Stimulated activated CD4-positive, alpha-beta T cell treated with anti-CD3 and anti-CD28 coated beads, Interleukin-15, amount 100 ng/mL, for 24 hours (primary cell): ENCODE results near the gene TEX28.
A peak's percentile ranks its signal among the peaks of the same experiment; 100 is the strongest.
"Not testable (repeated sequence)": the region's sequence is repeated elsewhere in the genome, so short reads cannot be mapped to it uniquely, and the experiment has no call there.

Experiments
- DNase-seq: peaks from one replicate; pipeline ENCODE4 v3.0.0-alpha.2; 2020

Gene TEX28

DNA sequence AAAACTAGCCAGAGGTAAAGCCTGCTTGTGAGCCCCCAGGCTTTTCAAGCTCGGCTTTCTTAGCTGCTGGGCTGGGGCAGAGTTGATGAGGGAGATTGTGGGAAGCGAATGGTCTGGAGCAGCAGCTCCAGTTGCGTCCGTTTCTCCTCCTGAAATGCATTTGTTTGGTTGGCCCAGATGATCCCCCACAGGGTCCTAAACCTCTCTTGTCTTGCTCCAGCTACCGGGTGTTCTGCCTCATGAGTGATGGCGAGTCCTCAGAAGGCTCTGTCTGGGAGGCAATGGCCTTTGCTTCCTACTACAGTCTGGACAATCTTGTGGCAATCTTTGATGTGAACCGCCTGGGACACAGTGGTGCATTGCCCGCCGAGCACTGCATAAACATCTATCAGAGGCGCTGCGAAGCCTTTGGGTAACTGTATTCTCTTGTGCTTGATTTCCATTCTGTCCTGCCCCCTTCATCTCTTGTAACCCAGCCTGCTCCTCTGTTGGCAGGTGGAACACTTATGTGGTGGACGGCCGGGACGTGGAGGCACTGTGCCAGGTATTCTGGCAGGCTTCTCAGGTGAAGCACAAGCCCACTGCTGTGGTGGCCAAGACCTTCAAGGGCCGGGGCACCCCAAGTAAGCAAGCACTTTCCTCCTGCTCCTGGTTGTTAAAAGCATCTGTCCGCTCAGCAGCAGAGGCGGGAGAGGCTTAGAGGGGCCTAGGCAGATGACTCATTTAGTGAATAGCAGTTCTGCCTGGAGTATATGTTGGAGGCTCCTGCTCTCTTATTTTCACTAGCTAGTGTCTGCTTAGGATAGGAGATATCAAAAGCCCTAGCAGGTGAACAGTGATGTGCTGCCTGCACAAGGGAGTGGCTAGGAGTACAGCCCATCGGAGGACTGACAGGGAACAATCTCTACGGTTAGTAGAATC, 16.0 kb upstream of the TEX28 start:
- no peak for DNase-seq

DNA sequence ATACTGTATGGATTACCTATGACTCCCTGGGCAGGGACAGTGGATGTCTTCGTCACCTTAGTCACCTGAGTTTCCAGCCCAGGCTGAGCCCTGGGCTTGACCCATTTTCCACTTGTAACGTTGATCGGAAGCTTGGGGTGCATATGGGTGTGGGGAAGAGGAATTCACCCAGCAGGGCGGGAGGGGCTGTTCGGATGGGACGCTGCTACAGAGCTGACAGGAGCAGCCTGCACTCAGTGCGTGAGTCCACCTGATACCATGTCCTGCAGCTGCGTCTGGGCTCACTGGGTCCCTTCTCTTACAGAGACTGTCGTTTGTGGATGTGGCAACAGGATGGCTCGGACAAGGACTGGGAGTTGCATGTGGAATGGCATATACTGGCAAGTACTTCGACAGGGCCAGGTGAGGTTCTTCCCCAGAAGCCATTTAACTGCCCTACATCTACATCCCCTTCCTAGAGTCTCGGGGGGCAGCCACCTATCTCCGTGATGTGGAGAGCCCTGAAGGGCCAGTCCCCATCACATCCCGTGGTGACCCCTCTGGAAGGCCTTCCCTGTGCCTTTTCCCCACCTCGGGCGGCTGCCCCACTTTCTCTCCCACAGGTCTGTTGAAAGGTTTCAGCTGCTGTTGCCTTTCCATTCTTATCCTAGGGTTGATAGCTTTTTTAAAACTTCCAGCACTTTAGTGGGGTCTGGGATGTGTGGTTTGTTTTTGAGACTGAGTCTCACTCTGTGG, 14.3 kb upstream of the TEX28 start:
- no peak for DNase-seq

DNA sequence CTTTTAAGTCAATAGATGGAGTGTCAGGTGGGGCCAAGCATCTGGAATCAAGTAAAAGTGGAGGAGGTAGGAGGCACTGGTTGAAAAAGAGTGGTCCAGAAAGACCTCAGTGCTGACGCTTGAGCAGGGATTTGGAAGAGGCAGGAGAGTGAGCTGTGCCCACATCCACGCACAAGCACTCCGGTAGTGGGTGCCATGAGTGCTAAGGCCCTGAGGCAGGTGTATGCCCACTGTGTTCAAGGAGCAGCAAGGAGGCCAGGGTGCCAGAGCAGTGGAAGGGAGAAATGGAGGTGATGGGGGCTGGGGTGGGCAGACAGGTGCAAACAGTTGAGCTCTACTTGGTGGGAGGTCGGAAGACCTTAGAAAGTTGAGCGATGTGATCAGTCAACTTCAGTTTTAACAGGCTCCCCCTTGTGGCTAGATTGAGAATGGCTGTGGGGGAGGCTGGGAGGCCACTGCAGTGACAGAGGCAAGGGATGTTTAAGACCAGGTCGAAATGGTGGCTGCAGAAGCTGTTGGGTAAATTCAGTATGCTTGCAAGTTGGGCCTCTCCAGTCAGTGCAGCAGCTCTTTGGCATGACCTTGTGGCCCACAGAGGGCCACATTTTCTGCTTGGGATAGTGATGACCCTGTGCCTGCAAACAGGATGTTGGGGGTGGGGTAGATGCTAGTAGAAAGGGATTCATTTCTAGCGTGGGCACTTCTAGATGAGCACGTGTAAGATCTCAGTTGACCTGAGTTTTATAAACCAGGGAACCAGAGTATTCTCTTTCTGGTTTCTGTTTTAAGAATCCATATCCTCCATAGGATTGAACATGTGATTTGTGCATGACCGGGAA, 13.4 kb upstream of the TEX28 start:
- peak; percentile 85 for DNase-seq

DNA sequence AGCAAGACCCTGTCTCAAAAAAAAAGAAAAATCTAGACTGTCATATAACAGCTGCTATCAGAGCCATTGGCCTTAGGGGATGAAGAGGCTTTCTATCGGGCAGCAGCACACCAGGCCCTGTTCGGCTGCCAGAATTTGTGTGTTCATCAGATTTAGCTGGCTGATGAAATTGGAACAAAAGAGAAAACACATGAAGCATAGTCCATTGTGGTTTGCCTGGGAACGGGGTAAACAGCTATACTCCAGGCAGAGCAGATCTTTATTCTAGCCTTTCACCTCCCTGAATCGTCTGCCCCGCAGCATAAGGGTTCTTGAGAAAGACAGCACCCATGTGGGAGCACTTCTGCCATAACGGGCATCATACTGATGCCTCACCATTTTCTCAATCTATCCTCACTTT, 12.3 kb upstream of the TEX28 start:
- no peak for DNase-seq

DNA sequence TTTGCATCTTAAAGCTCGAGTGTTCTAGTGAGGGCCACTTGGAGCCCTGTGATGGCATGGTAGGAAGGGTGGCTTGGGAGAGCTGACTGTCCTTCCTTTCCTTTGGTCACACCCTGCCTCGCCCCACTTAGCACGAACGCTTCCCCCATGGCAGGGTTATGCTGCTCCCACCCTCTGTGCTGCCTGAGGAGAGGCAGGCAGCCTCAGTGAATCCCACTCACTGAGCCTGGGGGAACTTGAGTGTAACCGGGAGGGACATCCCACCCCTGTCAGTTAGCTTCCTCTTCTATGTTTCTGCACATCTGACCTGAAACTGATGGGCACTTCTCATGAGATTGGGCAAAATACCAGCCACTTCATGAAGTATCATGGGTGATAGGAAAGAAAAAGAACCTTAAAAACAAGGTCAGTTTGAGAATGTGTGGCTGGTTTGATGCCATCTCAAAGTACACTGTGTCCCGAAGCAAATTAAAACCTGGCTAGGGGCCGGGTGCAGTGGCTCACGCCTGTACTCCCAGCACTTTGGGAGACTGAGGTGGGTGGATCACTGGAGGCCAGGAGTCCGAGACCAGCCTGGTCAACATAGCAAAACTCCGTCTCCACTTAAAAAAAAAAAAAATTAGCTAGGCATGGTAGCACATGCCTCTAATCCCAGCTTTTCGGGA, 10.7 kb upstream of the TEX28 start:
- DNase-seq: no peak

DNA sequence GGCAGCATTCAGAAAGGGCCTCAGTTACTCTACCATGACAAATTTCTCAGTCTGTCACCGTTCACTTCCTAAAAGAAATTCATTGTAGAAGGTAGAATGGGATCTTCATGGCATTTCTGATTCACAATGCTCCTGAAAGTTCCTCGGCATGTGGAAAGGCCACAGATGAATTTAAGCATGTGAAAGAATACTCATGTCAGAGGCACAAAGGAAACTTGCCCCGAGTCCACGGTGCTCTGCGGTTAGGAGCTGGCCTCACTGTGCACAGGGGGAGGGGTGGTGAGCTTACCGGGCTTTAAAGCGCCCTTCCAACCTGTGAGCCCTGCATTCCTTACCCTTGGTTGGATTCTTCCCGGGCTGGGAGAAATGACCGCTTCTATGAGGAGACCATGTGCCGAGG, 9.9 kb upstream of the TEX28 start:
- no peak for DNase-seq

DNA sequence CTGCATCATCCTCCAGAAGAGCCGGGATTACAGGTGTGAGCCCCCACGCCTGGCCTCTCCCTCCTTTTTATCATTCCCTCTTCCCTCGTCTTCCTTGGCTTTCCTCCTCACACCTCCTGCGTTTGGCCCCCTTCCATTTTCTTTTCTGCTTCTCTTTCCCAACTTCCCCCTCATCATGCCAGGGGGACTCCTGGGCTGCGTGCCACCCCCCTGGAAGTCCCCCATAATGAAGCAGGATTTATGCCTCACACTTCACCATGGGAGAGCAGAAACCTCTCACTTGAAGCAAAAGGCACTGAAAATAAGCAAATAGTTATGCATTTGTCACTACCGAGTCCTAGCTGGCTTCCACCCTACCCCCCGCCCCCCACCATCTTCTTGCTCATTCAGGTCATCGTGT, 8.6 kb upstream of the TEX28 start:
- DNase-seq: no peak

DNA sequence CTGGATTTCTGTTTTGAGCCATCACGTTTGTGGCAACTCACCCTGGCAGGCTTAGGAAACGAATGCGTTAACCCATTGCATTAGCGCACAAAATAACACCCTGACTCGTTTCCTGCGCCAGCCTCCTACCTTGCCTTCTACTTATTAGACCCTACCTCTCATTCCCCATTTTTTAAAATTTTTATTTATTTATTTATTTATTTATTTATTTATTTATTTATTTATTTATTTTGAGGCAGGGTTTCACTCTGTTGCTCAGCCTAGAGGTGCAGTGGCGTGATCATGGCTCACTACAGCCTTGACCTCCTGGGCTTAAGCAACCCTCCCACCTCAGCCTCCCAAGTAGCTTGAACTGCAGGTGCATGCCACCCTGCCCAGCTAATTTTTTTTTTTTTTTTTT, 8.1 kb upstream of the TEX28 start:
- not testable (repeated sequence) for DNase-seq

DNA sequence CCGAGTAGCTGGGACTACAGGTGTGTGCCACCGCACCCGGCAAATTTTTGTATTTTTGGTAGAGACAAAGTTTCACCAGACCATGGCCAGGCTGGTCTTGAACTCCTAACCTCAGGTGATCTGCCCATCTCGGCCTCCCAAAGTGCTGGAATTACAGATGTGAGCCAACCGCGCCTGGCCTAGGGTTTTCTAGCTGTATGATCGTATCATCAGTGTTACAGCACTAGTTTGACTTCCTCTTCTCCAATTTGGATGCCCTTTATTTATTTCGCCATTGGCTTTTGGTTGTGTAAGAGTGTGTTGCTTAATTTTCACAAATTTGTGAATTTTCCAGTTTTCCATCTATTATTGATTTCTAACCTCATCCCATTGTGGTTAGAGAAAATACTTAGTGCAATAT, 5.9 kb upstream of the TEX28 start:
- no peak for DNase-seq

DNA sequence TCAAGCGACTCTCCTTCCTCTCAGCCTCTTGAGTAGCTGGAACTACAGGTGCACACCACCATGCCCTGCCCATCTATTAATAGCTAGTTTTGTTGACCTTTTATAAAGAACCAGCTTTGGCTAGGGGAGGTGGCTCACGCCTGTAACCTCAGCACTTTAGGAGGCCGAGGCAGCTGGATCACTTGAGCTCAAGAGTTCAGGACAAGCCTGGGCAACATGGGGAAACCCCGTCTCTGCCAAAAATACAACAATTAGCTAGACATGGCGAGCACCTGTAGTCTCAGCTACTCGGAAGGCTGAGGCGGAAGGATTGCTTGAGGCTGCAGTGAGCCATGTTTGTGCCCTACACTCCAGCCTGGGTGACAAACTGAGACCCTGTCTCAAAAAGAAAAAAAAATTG, 3.4 kb upstream of the TEX28 start:
- DNase-seq: no peak

DNA sequence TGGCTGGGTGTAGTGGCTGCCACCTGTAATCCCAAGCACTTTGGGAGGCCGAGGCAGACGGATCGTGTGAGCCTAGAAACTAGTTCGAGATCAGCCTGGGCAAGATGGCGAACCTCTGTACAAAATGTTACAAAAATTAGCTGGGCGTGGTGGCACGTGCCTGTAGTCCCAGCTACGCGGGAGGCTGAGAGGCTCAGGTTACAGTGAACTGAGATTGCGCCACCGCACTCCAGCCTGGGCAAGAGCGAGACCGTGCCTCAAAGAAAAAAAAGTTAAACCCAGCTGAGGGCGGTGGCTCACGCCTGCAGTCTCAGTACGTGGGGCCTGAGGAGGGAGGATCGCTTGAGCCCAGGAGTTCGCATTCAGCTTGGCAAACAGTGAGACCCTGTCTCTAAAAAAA, 1.8 kb upstream of the TEX28 start:
- no peak for DNase-seq

DNA sequence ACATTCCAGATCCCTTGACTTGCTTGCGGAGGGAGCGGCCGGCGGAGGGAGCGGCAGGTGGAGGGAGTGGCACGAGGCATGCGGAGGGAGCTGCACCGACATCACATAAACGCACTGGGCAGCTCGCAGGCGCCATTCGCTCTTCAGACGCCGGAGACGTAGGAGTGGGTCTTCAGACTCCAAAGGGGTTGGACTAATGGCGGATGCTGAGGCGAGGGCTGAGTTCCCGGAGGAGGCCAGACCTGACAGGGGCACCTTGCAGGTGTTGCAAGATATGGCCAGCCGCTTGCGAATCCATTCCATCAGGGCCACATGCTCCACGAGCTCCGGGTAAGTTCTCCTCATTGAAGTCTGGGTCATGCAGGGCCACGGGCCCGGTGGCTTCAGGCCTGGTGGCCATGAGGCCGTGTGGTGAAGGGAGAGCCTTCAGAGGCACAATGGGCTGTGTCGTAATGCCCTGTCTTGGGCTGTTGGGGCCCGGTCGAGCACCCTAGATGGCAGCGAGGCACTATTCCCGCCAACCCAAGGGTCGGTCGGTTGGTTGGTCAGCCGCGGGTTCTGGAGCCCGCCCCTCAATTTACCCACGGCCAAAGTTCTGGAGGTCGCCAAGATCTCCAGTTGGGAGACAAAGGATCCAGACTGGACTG, 863 bp upstream of the TEX28 start, which contains the start of gene TKTL1:
Gene TKTL1, plus strand, starts transcription at position 132 of the 647 bp plus-strand sequence. Its CDS starts 65 bp downstream, at position 197.
- no peak for DNase-seq

DNA sequence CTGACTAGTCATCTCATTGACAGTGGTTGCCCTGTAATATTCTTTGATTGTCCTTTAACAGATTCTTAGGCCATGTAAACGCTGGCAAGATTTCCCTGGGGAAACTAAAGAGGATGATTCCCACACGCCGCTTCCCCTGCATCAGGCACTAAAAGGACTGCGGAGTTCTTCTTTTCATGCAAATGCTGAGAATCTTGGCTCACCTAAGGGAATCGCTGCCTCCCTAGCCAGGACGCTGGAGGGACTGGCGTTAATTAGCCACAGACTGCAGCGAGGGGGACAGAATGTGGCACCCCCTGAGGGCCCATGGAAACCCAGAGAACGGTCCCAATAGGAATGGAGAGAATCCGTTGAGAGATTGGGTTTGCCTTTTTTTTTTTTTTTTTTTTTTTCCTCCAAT, 8.5 kb downstream of the TEX28 start:
- DNase-seq: not testable (repeated sequence)

DNA sequence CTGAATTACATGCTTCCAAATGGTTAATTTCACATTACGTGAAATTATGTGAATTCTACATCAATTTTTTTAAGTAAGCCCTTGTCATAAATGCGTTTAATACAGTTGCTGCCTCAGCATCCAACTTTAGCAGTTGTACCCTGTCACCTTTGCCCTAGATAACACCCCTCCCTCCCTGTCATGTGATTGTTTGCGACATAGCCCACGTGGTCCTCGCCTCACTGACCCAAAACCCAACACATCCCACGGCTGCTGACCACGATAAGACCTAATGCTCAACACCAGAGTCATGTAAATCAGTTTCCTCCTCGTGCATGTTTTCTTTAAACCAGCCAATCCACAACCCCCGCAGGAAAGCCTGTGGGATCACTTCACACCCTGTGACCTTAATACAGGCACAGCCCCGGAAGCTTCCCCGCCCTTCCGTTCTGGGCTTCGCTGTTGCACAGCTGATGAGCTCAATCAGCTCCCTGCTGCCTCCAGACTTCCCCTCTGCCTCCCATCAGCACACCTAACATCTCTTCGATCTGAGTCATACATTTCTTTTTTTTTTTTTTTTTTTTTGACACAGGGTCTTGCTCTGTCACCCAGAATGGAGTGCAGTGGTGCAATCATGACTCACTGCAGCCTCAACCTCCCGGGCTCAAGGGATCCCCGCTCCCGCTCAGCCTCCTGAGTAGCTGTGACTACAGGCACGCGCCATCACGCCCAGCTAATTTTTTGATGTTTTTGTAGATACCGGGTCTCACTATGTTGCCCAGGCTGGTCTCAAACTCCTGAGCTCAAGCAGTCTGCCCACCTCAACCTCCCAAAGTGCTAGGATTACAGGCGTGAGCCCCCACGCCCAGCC, 10.2 kb downstream of the TEX28 start:
- not testable (repeated sequence) for DNase-seq

DNA sequence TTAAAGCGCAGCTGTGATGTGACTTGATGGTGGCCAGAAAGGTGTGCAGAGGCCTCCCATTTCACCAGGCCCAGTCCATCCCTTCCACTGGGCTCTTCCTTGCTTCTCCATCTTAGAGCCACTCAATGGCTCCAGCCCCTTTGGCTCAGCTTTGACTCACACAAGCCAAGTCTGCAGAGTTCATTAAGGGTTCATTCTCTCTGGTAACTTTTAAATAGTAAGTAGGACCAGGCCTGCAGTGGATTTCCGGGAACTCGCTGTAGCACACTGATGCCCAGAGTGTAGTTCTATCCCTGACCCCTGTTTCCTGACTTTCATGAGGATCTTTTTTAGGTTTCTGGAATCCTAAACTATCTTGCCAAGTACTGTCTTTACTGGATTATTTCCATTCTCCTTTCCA, 25.7 kb downstream of the TEX28 start:
- not testable (repeated sequence) for DNase-seq

DNA sequence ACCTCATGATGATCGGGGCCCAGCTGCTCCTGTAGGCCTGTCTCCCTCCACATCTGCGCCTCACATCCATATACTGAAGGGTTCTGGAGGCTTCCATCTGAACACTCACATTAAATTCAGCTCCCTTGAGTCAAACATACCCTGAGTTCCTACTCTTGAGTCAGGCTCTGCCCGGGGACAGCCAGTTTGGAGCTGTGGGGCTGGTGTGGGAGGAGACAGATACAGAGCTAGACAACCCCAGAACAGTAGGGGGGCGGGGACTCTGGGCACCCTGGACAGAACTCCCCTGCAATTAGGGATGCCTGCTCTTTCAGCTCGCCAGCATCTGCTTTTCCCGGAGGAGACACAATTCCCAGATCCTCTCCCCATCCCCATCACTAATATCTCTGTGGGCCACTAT, 31.9 kb downstream of the TEX28 start:
- DNase-seq: not testable (repeated sequence)

DNA sequence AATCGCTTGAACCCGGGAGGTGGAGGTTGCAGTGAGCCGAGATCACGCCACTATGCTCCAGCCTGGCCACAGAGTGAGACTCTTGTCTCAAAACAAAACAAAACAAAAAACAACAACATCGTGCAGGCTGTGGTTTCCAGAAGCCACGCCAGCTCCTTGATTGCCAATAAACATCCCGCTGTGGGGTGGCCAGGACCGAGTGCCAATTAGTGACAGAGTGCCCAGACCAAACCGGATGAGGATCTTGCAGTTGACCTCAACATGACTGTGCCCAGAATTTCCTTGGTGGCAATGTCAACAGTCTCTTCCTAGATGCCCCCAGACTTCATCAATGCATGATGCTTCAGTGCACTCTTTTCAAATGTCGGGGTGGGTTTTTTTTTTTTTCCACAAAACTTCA, 36.2 kb downstream of the TEX28 start:
- DNase-seq: not testable (repeated sequence)

DNA sequence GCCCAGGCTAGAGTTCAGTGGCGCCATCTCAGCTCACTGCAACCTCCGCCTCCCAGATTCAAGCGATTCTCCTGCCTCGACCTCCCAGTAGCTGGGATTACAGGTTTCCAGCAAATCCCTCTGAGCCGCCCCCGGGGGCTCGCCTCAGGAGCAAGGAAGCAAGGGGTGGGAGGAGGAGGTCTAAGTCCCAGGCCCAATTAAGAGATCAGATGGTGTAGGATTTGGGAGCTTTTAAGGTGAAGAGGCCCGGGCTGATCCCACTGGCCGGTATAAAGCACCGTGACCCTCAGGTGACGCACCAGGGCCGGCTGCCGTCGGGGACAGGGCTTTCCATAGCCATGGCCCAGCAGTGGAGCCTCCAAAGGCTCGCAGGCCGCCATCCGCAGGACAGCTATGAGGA, 37.6 kb downstream of the TEX28 start, which contains the start of gene OPN1MW3:
Gene OPN1MW3, plus strand, starts transcription at position 301 of the 400 bp plus-strand sequence. Its CDS starts 38 bp downstream, at position 339.
- not testable (repeated sequence) for DNase-seq

DNA sequence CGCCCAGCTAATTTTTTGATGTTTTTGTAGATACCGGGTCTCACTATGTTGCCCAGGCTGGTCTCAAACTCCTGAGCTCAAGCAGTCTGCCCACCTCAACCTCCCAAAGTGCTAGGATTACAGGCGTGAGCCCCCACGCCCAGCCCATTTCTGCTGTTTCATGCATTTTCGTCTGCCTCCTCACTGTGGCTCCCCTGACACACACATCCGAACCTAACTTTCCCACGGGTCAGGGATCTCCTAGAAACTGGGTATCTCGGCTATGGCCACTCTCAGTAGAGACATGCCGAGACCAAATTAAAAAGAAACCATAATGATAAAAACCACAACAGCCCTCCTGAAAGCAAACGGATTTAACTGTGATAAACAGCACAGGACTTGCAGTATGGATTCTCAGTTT, 46.8 kb downstream of the TEX28 start:
- not testable (repeated sequence) for DNase-seq

DNA sequence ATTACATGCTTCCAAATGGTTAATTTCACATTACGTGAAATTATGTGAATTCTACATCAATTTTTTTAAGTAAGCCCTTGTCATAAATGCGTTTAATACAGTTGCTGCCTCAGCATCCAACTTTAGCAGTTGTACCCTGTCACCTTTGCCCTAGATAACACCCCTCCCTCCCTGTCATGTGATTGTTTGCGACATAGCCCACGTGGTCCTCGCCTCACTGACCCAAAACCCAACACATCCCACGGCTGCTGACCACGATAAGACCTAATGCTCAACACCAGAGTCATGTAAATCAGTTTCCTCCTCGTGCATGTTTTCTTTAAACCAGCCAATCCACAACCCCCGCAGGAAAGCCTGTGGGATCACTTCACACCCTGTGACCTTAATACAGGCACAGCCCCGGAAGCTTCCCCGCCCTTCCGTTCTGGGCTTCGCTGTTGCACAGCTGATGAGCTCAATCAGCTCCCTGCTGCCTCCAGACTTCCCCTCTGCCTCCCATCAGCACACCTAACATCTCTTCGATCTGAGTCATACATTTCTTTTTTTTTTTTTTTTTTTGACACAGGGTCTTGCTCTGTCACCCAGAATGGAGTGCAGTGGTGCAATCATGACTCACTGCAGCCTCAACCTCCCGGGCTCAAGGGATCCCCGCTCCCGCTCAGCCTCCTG, 47.4 kb downstream of the TEX28 start:
- not testable (repeated sequence) for DNase-seq
